Activated CD4-positive, alpha-beta T cell treated with anti-CD3 and anti-CD28 coated beads, Interleukin-2, amount 10 ng/mL, durations not matched to agents 7 days and 5 days (primary cell): ENCODE data around the gene PTPRR. TPM values are rescaled to one million over a fixed set of nuclear protein-coding genes. Genes with fewer than 3 reads are reported as not detected.
"Not testable (repeated sequence)": the region's sequence is repeated elsewhere in the genome, so short reads cannot be mapped to it uniquely, and the experiment has no call there.

Experiments
- CTCF ChIA-PET: fragments of 350-600 bp; sonication (Branson Sonifier 250); formaldehyde crosslinking; loops from one replicate; lab custom pipeline; 2021; ENCODE audit warnings: antibody characterized with exemption; lab: Charles Lee
- POLR2A ChIA-PET: fragments of 350-600 bp; sonication (Branson Sonifier 250); formaldehyde crosslinking; loops from one replicate; lab custom pipeline; 2021; ENCODE audit warnings: antibody characterized with exemption; lab: Charles Lee
- DNase-seq: peaks from one replicate; pipeline ENCODE4 v3.0.0-alpha.2; 2020
- H3K27ac Mint-ChIP-seq: one replicate; pipeline ENCODE4 v1.8.0; 2021; ENCODE audit warnings: mild to moderate bottlenecking, moderate library complexity, mixed read lengths
- H3K27me3 Mint-ChIP-seq: one replicate; pipeline ENCODE4 v1.8.0; 2021; ENCODE audit warnings: mixed read lengths
- H3K36me3 Mint-ChIP-seq: one replicate; pipeline ENCODE4 v1.8.0; 2021; ENCODE audit warnings: low read depth, mixed read lengths
- H3K4me1 Mint-ChIP-seq: one replicate; pipeline ENCODE4 v1.8.0; 2021; ENCODE audit warnings: mixed read lengths
- H3K4me3 Mint-ChIP-seq: one replicate; pipeline ENCODE4 v1.8.0; 2021; ENCODE audit warnings: mild to moderate bottlenecking, moderate library complexity, mixed read lengths
- H3K9me3 Mint-ChIP-seq: one replicate; pipeline ENCODE4 v1.8.0; 2021; ENCODE audit warnings: mixed read lengths
- total RNA-seq, 2 experiments: library from RNA; stranded (reverse); gene quantifications; one replicate each; pipeline ENCODE4 v1.2.3, GENCODE V29; 2021

PTPRR gene
- total RNA-seq, 2 experiments from 2014 or later, result not detected

- no peaks in the 10 kb centered on the region for H3K27me3 Mint-ChIP-seq
- H3K27ac Mint-ChIP-seq, result no peak overlapping the region
- POLR2A ChIA-PET, result no interaction called here
- CTCF ChIA-PET, result no interaction called here
- no peaks in the 10 kb centered on the region for H3K4me1 Mint-ChIP-seq
- DNase-seq, result no peak
- no peaks in the 10 kb centered on the region for H3K9me3 Mint-ChIP-seq
- no peak overlapping the region for H3K4me3 Mint-ChIP-seq
- H3K36me3 Mint-ChIP-seq, result no peaks in the 10 kb centered on the region
These were observed 94.4 kb downstream of the PTPRR start for GRCh38 chr12:70826156-70826555.

DNA sequence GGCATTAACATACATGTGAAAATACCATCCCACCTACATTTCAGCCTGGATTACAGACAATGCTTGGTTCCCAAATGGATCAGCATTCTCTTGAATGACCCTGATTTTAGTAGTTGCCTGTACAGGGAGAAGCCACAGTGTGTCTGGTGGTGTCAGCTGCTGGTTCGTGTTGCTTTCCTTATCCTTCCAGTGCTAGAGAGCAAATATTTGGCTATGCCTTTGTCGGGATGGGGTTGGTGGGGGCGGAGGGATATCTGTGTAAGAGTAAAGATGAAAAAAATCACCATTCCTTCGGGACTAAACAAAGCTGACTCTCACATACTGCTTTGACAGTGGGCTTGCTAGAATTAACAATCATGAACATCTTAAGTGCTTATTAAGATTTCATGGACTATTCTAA lies 96.0 kb downstream of the PTPRR start:
- DNase-seq, result no peak
- no peaks in the 10 kb centered on the region for H3K9me3 Mint-ChIP-seq
- CTCF ChIA-PET, result no interaction called here
- POLR2A ChIA-PET, result no interaction called here
- H3K27ac Mint-ChIP-seq, result no peak overlapping the region
- no peaks in the 10 kb centered on the region for H3K4me1 Mint-ChIP-seq
- no peaks in the 10 kb centered on the region for H3K36me3 Mint-ChIP-seq
- H3K27me3 Mint-ChIP-seq, result no peaks in the 10 kb centered on the region
- H3K4me3 Mint-ChIP-seq, result no peak overlapping the region

DNA sequence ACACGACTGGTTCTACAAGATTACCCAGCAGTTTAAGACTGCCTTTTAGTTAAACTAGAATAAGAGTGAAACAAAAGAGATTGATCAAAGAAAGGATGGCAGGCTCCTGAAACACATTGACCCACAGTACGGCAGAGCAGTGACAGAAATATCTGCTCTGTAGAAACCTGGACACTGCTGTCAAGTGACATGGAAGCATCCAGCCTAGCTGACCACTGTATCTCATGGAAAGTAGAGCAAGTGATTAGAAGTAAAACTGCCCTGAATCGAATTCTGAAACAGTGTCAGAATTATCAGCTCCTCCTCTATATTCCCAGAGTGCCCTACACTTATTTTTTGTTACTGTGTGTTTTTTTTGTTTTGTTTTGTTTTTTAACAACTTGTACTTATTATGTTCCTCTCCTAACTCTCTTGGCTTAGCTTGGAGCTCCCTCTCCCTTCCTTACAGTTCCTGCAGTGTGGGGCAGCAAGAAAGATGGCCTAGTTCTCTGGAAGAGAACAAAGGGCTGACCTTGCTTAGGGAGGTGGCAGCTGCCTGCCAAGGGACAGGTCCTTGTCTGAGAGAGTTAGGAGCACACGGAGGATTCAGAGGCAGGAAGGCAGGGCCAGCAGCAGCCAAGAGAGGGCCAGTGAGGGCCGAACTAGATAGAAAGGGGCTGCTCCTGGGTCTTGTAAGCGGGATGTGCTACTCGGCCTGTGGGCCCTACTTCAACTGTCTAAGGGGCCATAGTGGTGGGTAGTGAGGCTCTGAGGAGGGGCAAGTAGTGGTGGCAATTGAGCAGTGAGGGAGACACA lies 97.2 kb downstream of the PTPRR start:
- DNase-seq, result no peak
- H3K27me3 Mint-ChIP-seq, result no peaks in the 10 kb centered on the region
- H3K9me3 Mint-ChIP-seq, result no peaks in the 10 kb centered on the region
- CTCF ChIA-PET, result no interaction called here
- POLR2A ChIA-PET, result no interaction called here
- no peaks in the 10 kb centered on the region for H3K36me3 Mint-ChIP-seq
- no peak overlapping the region for H3K4me3 Mint-ChIP-seq
- H3K4me1 Mint-ChIP-seq, result no peaks in the 10 kb centered on the region
- H3K27ac Mint-ChIP-seq, result no peak overlapping the region

GRCh38 chr12:70822412-70822811 lies 98.1 kb downstream of the PTPRR start:
- ChIA-PET CTCF (no interaction called here), POLR2A (no interaction called here)
- Mint-ChIP-seq H3K4me3 (no peak overlapping the region), H3K27me3 (no peaks in the 10 kb centered on the region), H3K27ac (no peak overlapping the region), H3K4me1 (no peaks in the 10 kb centered on the region), H3K9me3 (no peaks in the 10 kb centered on the region), H3K36me3 (no peaks in the 10 kb centered on the region)
- DNase-seq, result no peak

DNA sequence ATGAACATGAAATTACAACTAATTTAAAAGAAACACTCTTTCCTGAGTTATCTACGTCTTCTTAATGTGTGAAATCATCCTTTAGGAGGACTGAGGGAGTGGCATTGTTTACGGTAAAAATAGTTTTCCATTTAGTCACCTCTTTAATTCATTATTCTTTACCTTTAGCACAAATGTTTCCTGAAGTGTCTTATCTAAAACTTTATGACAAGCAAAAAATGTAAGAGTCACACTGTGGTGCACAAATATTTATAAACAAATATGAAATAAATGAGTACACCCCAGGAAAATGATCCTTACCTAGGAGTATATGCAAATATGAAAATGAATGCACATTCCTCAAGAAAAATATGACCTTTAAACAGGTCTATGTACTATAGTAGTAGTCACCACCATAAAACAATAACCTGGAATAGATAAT lies 104.6 kb downstream of the PTPRR start:
- H3K4me3 Mint-ChIP-seq, result no peak overlapping the region
- ChIA-PET CTCF (no interaction called here), POLR2A (no interaction called here)
- no peak overlapping the region for H3K27ac Mint-ChIP-seq
- H3K4me1 Mint-ChIP-seq, result no peaks in the 10 kb centered on the region
- no peaks in the 10 kb centered on the region for H3K36me3 Mint-ChIP-seq
- H3K27me3 Mint-ChIP-seq, result no peaks in the 10 kb centered on the region
- no peaks in the 10 kb centered on the region for H3K9me3 Mint-ChIP-seq
- DNase-seq, result no peak

DNA sequence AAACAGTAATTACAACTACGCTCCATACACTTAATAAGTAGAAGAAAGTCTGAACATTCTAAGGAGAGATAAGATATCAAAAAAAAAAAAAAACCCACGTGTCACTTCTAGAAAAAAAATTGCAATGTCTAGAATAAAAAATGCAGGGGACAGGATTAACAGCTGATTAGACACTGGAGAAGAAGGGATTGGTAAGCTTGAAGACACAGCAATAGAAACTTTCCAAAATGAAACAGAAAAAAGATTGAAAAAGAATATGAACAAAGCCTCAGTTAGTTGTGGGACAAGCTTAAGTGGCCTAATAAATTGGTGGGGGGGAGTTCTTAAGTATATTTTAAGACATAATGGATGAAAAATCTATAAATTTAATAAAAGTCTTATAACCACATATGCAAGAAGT lies 105.5 kb downstream of the PTPRR start:
- POLR2A ChIA-PET, result no interaction called here
- CTCF ChIA-PET, result no interaction called here
- no peak for DNase-seq
- Mint-ChIP-seq H3K27me3 (no peaks in the 10 kb centered on the region), H3K4me1 (no peaks in the 10 kb centered on the region), H3K9me3 (no peaks in the 10 kb centered on the region), H3K36me3 (no peaks in the 10 kb centered on the region), H3K4me3 (no peak overlapping the region), H3K27ac (no peak overlapping the region)

DNA sequence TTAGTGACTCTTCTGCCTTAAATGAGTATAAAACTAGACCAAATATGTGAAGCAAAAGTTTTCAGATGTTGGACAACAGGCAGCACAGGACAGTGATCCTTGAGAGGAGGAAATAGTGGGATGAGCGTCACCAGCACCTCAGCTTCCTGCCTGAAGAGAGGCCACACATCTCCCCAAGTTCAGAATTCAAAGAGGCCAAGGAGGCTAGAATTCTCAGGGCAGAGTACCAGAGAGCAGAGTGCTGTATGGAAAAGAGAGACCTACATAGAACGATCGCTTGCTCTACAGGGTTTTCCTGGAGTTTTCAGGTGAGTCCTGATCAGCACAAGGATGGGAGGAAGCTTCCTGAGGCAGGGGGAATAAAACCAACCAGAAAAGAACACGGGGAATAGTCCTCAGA lies 107.0 kb downstream of the PTPRR start:
- Mint-ChIP-seq H3K27ac (no peak overlapping the region), H3K36me3 (no peaks in the 10 kb centered on the region), H3K4me3 (no peak overlapping the region), H3K27me3 (no peaks in the 10 kb centered on the region), H3K9me3 (no peaks in the 10 kb centered on the region), H3K4me1 (no peaks in the 10 kb centered on the region)
- no peak for DNase-seq
- POLR2A ChIA-PET, result no interaction called here
- CTCF ChIA-PET, result no interaction called here

- ChIA-PET CTCF (interaction anchor here (0.6 kb wide), 1 partner anchor 1595 kb away, joined by 3 read pairs; no protein-coding TSS in a partner anchor), POLR2A (no interaction called here)
- H3K27ac Mint-ChIP-seq, result no peak overlapping the region
- H3K9me3 Mint-ChIP-seq, result no peaks in the 10 kb centered on the region
- H3K36me3 Mint-ChIP-seq, result no peaks in the 10 kb centered on the region
- no peaks in the 10 kb centered on the region for H3K27me3 Mint-ChIP-seq
- DNase-seq, result no peak
- H3K4me3 Mint-ChIP-seq, result no peak overlapping the region
- no peaks in the 10 kb centered on the region for H3K4me1 Mint-ChIP-seq
These were observed 108.4 kb downstream of the PTPRR start for GRCh38 chr12:70812136-70812535.

DNA sequence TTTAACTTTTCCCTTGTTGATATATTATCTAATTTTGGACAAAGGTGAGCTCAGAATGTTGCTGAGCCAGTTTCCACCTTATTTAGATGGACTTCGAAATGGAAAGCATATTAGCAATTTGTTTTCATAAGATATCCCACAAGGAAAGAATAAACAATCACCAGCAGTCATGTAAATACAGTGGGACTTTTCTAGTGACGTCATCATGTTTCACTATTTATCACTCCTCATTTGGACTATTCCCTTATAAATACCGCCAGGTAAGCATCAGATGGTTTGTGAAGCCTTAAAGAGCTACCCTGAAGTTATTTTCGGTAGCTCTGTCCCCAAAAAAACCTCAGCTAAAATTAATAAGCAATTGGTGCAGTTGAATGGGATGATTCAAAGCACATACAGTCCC lies 110.7 kb downstream of the PTPRR start:
- Mint-ChIP-seq H3K9me3 (no peaks in the 10 kb centered on the region), H3K36me3 (no peaks in the 10 kb centered on the region), H3K4me3 (no peak overlapping the region), H3K27me3 (no peaks in the 10 kb centered on the region), H3K4me1 (no peaks in the 10 kb centered on the region), H3K27ac (no peak overlapping the region)
- ChIA-PET CTCF (no interaction called here), POLR2A (no interaction called here)
- no peak for DNase-seq

DNA sequence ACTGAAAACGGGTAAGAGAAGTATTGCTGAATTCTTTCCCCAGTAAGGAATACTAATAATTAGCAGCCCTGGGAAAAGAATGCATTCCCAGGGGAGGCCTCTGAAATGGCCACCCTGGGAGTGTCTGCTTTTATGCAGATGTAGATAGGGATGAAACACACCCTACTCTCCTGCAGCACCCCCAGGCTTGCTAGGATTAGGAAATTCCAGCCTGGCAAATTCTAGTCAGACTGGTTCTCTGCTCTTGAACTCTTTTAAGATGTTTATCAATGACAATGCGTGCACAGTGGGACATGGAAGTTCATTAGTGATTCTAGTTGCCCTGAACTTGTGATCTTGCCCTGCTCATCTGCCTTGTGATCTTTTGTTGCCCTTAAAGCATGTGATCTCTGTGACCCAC lies 112.5 kb downstream of the PTPRR start:
- H3K4me3 Mint-ChIP-seq, H3K9me3 Mint-ChIP-seq, H3K27ac Mint-ChIP-seq, POLR2A ChIA-PET, H3K27me3 Mint-ChIP-seq, DNase-seq, H3K36me3 Mint-ChIP-seq, H3K4me1 Mint-ChIP-seq, CTCF ChIA-PET: not testable (repeated sequence)

- POLR2A ChIA-PET, result no interaction called here
- no peak overlapping the region for H3K4me3 Mint-ChIP-seq
- H3K36me3 Mint-ChIP-seq, result no peaks in the 10 kb centered on the region
- no peaks in the 10 kb centered on the region for H3K4me1 Mint-ChIP-seq
- no peak overlapping the region for H3K27ac Mint-ChIP-seq
- H3K9me3 Mint-ChIP-seq, result no peaks in the 10 kb centered on the region
- H3K27me3 Mint-ChIP-seq, result no peaks in the 10 kb centered on the region
- no peak for DNase-seq
- CTCF ChIA-PET, result no interaction called here
These were observed 113.7 kb downstream of the PTPRR start for GRCh38 chr12:70806827-70807226.

DNA sequence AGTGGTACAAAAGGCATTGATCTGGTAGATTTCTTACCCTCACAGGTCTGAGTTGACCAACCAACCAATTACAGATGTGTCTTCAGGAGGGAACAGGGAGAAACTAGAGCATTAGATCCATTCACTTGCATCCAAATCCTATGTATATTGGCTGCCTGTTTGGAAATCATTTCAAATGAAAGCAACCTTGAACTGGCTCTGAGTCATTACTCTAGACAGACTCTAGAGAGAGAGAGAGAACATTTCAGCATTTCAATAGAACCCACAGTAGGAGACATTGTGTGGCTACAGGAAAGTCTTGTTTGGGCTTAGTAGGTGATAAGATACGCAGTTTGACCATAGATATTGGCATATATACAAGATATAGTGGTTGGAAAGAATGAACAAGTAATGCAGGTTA lies 114.5 kb downstream of the PTPRR start:
- Mint-ChIP-seq H3K4me3 (no peak overlapping the region), H3K27me3 (no peaks in the 10 kb centered on the region), H3K4me1 (no peaks in the 10 kb centered on the region), H3K27ac (no peak overlapping the region), H3K9me3 (no peaks in the 10 kb centered on the region), H3K36me3 (no peaks in the 10 kb centered on the region)
- no peak for DNase-seq
- CTCF ChIA-PET, result no interaction called here
- POLR2A ChIA-PET, result no interaction called here

GRCh38 chr12:70798016-70798783 lies 122.3 kb downstream of the PTPRR start:
- Mint-ChIP-seq H3K9me3 (no peaks in the 10 kb centered on the region), H3K27ac (no peak overlapping the region), H3K4me1 (no peaks in the 10 kb centered on the region), H3K36me3 (no peaks in the 10 kb centered on the region), H3K4me3 (no peak overlapping the region), H3K27me3 (no peaks in the 10 kb centered on the region)
- ChIA-PET CTCF (no interaction called here), POLR2A (no interaction called here)
- DNase-seq, result no peak
